ENCODE data around the gene ZNF546.
"Not testable (repeated sequence)": the region's sequence is repeated elsewhere in the genome, so short reads cannot be mapped to it uniquely, and the experiment has no call there.

The ZNF546 gene

GRCh38 chr19:39996811-39997637, at the start of gene ZNF546:
ZNF546 (plus strand) TSS chr19:39997060; CDS start chr19:39998327, 1,267 bp downstream.
- peak; percentile 43 for DNase-seq (ENCODE audit: low read depth, low spot score)

GRCh38 chr19:39949026-39949747, 47.7 kb upstream of the ZNF546 start:
- no peak for DNase-seq (ENCODE audit: low read depth, low spot score)

- DNase-seq (ENCODE audit: low read depth, low spot score) = no peak
These were observed 45.7 kb upstream of the ZNF546 start for GRCh38 chr19:39951065-39951650.

- no peak for DNase-seq (ENCODE audit: low read depth, low spot score)
These were observed 45.2 kb upstream of the ZNF546 start for GRCh38 chr19:39951686-39952085.

GRCh38 chr19:39953915-39954314, 42.9 kb upstream of the ZNF546 start:
- no peak for DNase-seq (ENCODE audit: low read depth, low spot score)

- DNase-seq (ENCODE audit: low read depth, low spot score) = not testable (repeated sequence)
These were observed 39.0 kb upstream of the ZNF546 start for GRCh38 chr19:39957886-39958285.

GRCh38 chr19:39958942-39959341, 37.9 kb upstream of the ZNF546 start:
- DNase-seq (ENCODE audit: low read depth, low spot score) = not testable (repeated sequence)

GRCh38 chr19:39959407-39959806, 37.5 kb upstream of the ZNF546 start:
- not testable (repeated sequence) for DNase-seq (ENCODE audit: low read depth, low spot score)

GRCh38 chr19:39963898-39964297, 33.0 kb upstream of the ZNF546 start:
- no peak for DNase-seq (ENCODE audit: low read depth, low spot score)

GRCh38 chr19:39966617-39967016, 30.2 kb upstream of the ZNF546 start:
- no peak for DNase-seq (ENCODE audit: low read depth, low spot score)

GRCh38 chr19:39967561-39967960, 29.3 kb upstream of the ZNF546 start:
- no peak for DNase-seq (ENCODE audit: low read depth, low spot score)

GRCh38 chr19:39968789-39969188, 28.1 kb upstream of the ZNF546 start:
- no peak for DNase-seq (ENCODE audit: low read depth, low spot score)

- no peak for DNase-seq (ENCODE audit: low read depth, low spot score)
These were observed 27.6 kb upstream of the ZNF546 start for GRCh38 chr19:39969266-39969665.

GRCh38 chr19:39969681-39970424, 27.0 kb upstream of the ZNF546 start:
- no peak for DNase-seq (ENCODE audit: low read depth, low spot score)

GRCh38 chr19:39970425-39970674, 26.5 kb upstream of the ZNF546 start:
- peak; percentile 5 for DNase-seq (ENCODE audit: low read depth, low spot score)

- peak; percentile 98 for DNase-seq (ENCODE audit: low read depth, low spot score)
These were observed 26.0 kb upstream of the ZNF546 start, which contains the start of gene PSMC4 for GRCh38 chr19:39970675-39971379. PSMC4 (plus strand) TSS chr19:39971165; CDS start chr19:39971203, 38 bp downstream.

GRCh38 chr19:39971380-39972035, 25.4 kb upstream of the ZNF546 start:
- DNase-seq (ENCODE audit: low read depth, low spot score) = no peak

GRCh38 chr19:39974377-39975155, 22.3 kb upstream of the ZNF546 start:
- no peak for DNase-seq (ENCODE audit: low read depth, low spot score)

GRCh38 chr19:39982883-39983282, 14.0 kb upstream of the ZNF546 start:
- DNase-seq (ENCODE audit: low read depth, low spot score) = no peak

Measured in brain pericyte (primary cell).